HepG2 (cell line): ENCODE data around the gene CISD1. TPM values are rescaled to one million over a fixed set of nuclear protein-coding genes. Genes with fewer than 3 reads are reported as not detected.

Experiments used
- DMTF1 ChIP-seq: sonication (generic); formaldehyde crosslinking; IDR thresholded peaks from 2 replicates; pipeline ENCODE4 v1.4.0; 2020; ENCODE audit warnings: mild to moderate bottlenecking, missing genetic modification reagents
- FUBP1 ChIP-seq: sonication (generic); formaldehyde crosslinking; IDR thresholded peaks from 2 replicates; pipeline ENCODE4 v1.5.1; 2020; ENCODE audit warnings: missing genetic modification reagents, mild to moderate bottlenecking, borderline replicate concordance
- GZF1 ChIP-seq: sonication (generic); formaldehyde crosslinking; IDR thresholded peaks from 2 replicates; pipeline ENCODE4 v1.5.1; 2020; ENCODE audit warnings: mild to moderate bottlenecking, missing genetic modification reagents
- KDM1A ChIP-seq: IDR thresholded peaks from 2 replicates; pipeline ENCODE4 v1.6.1; 2016; ENCODE audit warnings: missing compliant biosample characterization
- MEF2D ChIP-seq: sonication (generic); formaldehyde crosslinking; IDR thresholded peaks from 2 replicates; pipeline ENCODE4 v1.5.1; 2020; ENCODE audit warnings: mild to moderate bottlenecking, missing genetic modification reagents
- MTA3 ChIP-seq: sonication (generic); formaldehyde crosslinking; IDR thresholded peaks from 2 replicates; pipeline ENCODE4 v1.4.0; 2020; ENCODE audit warnings: missing genetic modification reagents
- NCOA5 ChIP-seq: sonication (generic); formaldehyde crosslinking; IDR thresholded peaks from 2 replicates; pipeline ENCODE4 v1.4.0; 2020; ENCODE audit warnings: missing genetic modification reagents
- NFE2L2 ChIP-seq: fragments of 150-350 bp; IDR thresholded peaks from 2 replicates; pipeline ENCODE4 v1.6.1; 2014; ENCODE audit warnings: low read length
- RAD21 ChIP-seq: fragments of 450-650 bp; formaldehyde crosslinking; IDR thresholded peaks from 2 replicates; pipeline ENCODE4 v1.5.0; 2020; ENCODE audit warnings: mild to moderate bottlenecking
- SATB2 ChIP-seq: sonication (generic); formaldehyde crosslinking; IDR thresholded peaks from 2 replicates; pipeline ENCODE4 v1.5.0; 2020; ENCODE audit warnings: missing genetic modification reagents
- ZBTB34 ChIP-seq: sonication (generic); formaldehyde crosslinking; IDR thresholded peaks from 2 replicates; pipeline ENCODE4 v1.8.0; 2022; ENCODE audit warnings: mild to moderate bottlenecking, missing genetic modification reagents
- ZFP37 ChIP-seq: sonication (generic); formaldehyde crosslinking; IDR thresholded peaks from 2 replicates; pipeline ENCODE4 v1.4.0; 2020; ENCODE audit warnings: missing genetic modification reagents, borderline replicate concordance
- ZNF20 ChIP-seq: sonication (generic); formaldehyde crosslinking; IDR thresholded peaks from 2 replicates; pipeline ENCODE4 v1.4.0; 2020; ENCODE audit warnings: mild to moderate bottlenecking, moderate library complexity, missing genetic modification reagents
- ZNF33A ChIP-seq: sonication (generic); formaldehyde crosslinking; IDR thresholded peaks from 2 replicates; pipeline ENCODE4 v1.5.1; 2020; ENCODE audit warnings: missing genetic modification reagents, mild to moderate bottlenecking, moderate library complexity, borderline replicate concordance
- ZNF432 ChIP-seq: sonication (generic); formaldehyde crosslinking; IDR thresholded peaks from 2 replicates; pipeline ENCODE4 v1.5.0; 2020; ENCODE audit warnings: missing genetic modification reagents, mild to moderate bottlenecking, borderline replicate concordance
- ZNF512 ChIP-seq: sonication (generic); formaldehyde crosslinking; IDR thresholded peaks from 2 replicates; pipeline ENCODE4 v1.4.0; 2020; ENCODE audit warnings: mild to moderate bottlenecking, missing genetic modification reagents
- ZNF552 ChIP-seq: sonication (generic); formaldehyde crosslinking; IDR thresholded peaks from 2 replicates; pipeline ENCODE4 v1.9.0; 2022; ENCODE audit warnings: missing genetic modification reagents, mild to moderate bottlenecking, borderline replicate concordance
- ZNF563 ChIP-seq: sonication (generic); formaldehyde crosslinking; IDR thresholded peaks from 2 replicates; pipeline ENCODE4 v1.8.0; 2022; ENCODE audit warnings: mild to moderate bottlenecking, moderate library complexity, missing genetic modification reagents
- ZNF572 ChIP-seq: sonication (generic); formaldehyde crosslinking; IDR thresholded peaks from 2 replicates; pipeline ENCODE4 v1.5.1; 2020; ENCODE audit warnings: mild to moderate bottlenecking, missing genetic modification reagents
- ZNF747 ChIP-seq: sonication (generic); formaldehyde crosslinking; IDR thresholded peaks from 2 replicates; pipeline ENCODE4 v1.8.1; 2023; ENCODE audit warnings: missing genetic modification reagents, mild to moderate bottlenecking, borderline replicate concordance
- ZNF766 ChIP-seq: sonication (generic); formaldehyde crosslinking; IDR thresholded peaks from 2 replicates; pipeline ENCODE4 v1.5.0; 2020; ENCODE audit warnings: missing genetic modification reagents, borderline replicate concordance
- ZNF781 ChIP-seq: sonication (generic); formaldehyde crosslinking; IDR thresholded peaks from 2 replicates; pipeline ENCODE4 v1.5.1; 2020; ENCODE audit warnings: borderline replicate concordance, mild to moderate bottlenecking, missing genetic modification reagents; ENCODE audit errors: not compliant biosample characterization
- ZSCAN31 ChIP-seq: sonication (generic); formaldehyde crosslinking; IDR thresholded peaks from 2 replicates; pipeline ENCODE4 v1.5.0; 2020; ENCODE audit warnings: low read depth, mild to moderate bottlenecking, missing genetic modification reagents
- polyA plus RNA-seq, 8 experiments: library from polyadenylated mRNA; depleted of rRNA in 3 of 8; stranded (reverse) in 7 of 8; unstranded in 1 of 8; fragments of >200 nt; fragmentation: Illumina TruSeq in 4 of 8; extraction: Trizol in 4 of 8; gene quantifications; 2 replicates each; pipeline versions ENCODE4 v1.2.1 to v1.2.3, GENCODE V29; 2011 to 2016; ENCODE audit warnings: low read depth in 4 of 8, missing spikeins in 1 of 8, mixed read lengths in 1 of 8; ENCODE audit not compliant: insufficient read depth in 1 of 8
- total RNA-seq, 5 experiments: library from RNA; depleted of rRNA; stranded (reverse); fragments of >200 nt; fragmentation: Illumina TruSeq; extraction: Trizol; gene quantifications; 2 replicates each; pipeline ENCODE4 v1.2.3, GENCODE V29; 2016; ENCODE audit warnings: low read depth in 1 of 5

Gene CISD1
- total and polyA plus RNA-seq, 2 of the 13 experiments (the other 11 are each of a cell fraction or from before 2014, with no cell fraction given) = 63.4 to 78.9 TPM

GRCh38 chr10:58266826-58267712, 1.9 kb upstream of the CISD1 start (continued):
- no peak for TF ChIP-seq MEF2D
- no peak for TF ChIP-seq ZNF781
- TF ChIP-seq ZNF563 (CRISPR knock-in tag) = peak; percentile 48; the same call in 1 of the 2 replicates
- no peak for TF ChIP-seq ZNF33A (CRISPR knock-in tag)
- no peak for TF ChIP-seq ZNF747
- TF ChIP-seq SATB2 = no peak
- no peak for TF ChIP-seq RAD21 (CRISPR knock-in tag)
- no peak for TF ChIP-seq ZBTB34 (CRISPR knock-in tag)
- TF ChIP-seq KDM1A = no peak
- TF ChIP-seq MTA3 (CRISPR knock-in tag) = no peak
- TF ChIP-seq ZFP37 (CRISPR knock-in tag) = no peak
- no peak for TF ChIP-seq FUBP1 (CRISPR knock-in tag)
- TF ChIP-seq ZNF572 = no peak
- no peak for TF ChIP-seq DMTF1 (CRISPR knock-in tag)
- no peak for TF ChIP-seq GZF1
- TF ChIP-seq ZNF20 (CRISPR knock-in tag) = no peak
- no peak for TF ChIP-seq ZNF552 (CRISPR knock-in tag)
- TF ChIP-seq ZNF512 (CRISPR knock-in tag) = no peak
- TF ChIP-seq ZSCAN31 = no peak
- TF ChIP-seq ZNF432 (CRISPR knock-in tag) = no peak
- no peak for TF ChIP-seq NFE2L2
- TF ChIP-seq NCOA5 (CRISPR knock-in tag) = no peak
- no peak for TF ChIP-seq ZNF766 (CRISPR knock-in tag)
